ENCODE data around the gene ITPR2.

The ITPR2 gene

GRCh38 chr12:26341491-26341890, 491.5 kb downstream of the ITPR2 start:
- no peak for TF ChIP-seq PKNOX1 (IDR thresholded peaks at IDR 0.05)
- no peak for TF ChIP-seq FOXM1 (IDR thresholded peaks at IDR 0.05; ENCODE audit: borderline replicate concordance)
- TF ChIP-seq NFRKB (IDR thresholded peaks at IDR 0.05) = no peak
- TF ChIP-seq ZNF384 (IDR thresholded peaks at IDR 0.05) = no peak
- no peak for DNase-seq (ENCODE audit: extremely low spot score)
- ChIA-PET POLR2A (no interaction called here), CTCF (no interaction called here)

- TF ChIP-seq FOXM1 (IDR thresholded peaks at IDR 0.05; ENCODE audit: borderline replicate concordance) = no peak
- TF ChIP-seq TARDBP (IDR thresholded peaks at IDR 0.05) = no peak
- no peak for TF ChIP-seq HDGF (IDR thresholded peaks at IDR 0.05; ENCODE audit: borderline replicate concordance)
- no peak for TF ChIP-seq SUZ12 (IDR thresholded peaks at IDR 0.05)
- TF ChIP-seq BHLHE40 (IDR thresholded peaks at IDR 0.05; ENCODE audit: borderline replicate concordance) = no peak
- no peak for TF ChIP-seq ZNF384 (IDR thresholded peaks at IDR 0.05)
- no peak for TF ChIP-seq FOXK2 (IDR thresholded peaks at IDR 0.05)
- no peak for TF ChIP-seq LEF1 (IDR thresholded peaks at IDR 0.05; ENCODE audit: borderline replicate concordance)
- TF ChIP-seq PKNOX1 (IDR thresholded peaks at IDR 0.05) = no peak
- TF ChIP-seq CTBP1 (IDR thresholded peaks at IDR 0.05; ENCODE audit: borderline replicate concordance) = no peak
- no peak for TF ChIP-seq NFRKB (IDR thresholded peaks at IDR 0.05)
- TF ChIP-seq ARNT (IDR thresholded peaks at IDR 0.05) = no peak
- no peak for TF ChIP-seq L3MBTL2 (conservative IDR thresholded peaks at IDR 0.05)
- no peak for TF ChIP-seq ELF4 (IDR thresholded peaks at IDR 0.05)
- TF ChIP-seq FOXA1 (IDR thresholded peaks at IDR 0.05) = no peak
- TF ChIP-seq SP1 (IDR thresholded peaks at IDR 0.05) = no peak
- ChIA-PET CTCF (no interaction called here), POLR2A (no interaction called here)
- DNase-seq (ENCODE audit: extremely low spot score) = no peak
Observed at GRCh38 chr12:26340649-26341048, 492.3 kb downstream of the ITPR2 start.

- POLR2A ChIA-PET = no interaction called here
- no peak for TF ChIP-seq CTBP1 (IDR thresholded peaks at IDR 0.05; ENCODE audit: borderline replicate concordance)
- TF ChIP-seq TARDBP (IDR thresholded peaks at IDR 0.05) = no peak
- TF ChIP-seq L3MBTL2 (conservative IDR thresholded peaks at IDR 0.05) = no peak
- no peak for TF ChIP-seq NFRKB (IDR thresholded peaks at IDR 0.05)
- no peak for TF ChIP-seq LEF1 (IDR thresholded peaks at IDR 0.05; ENCODE audit: borderline replicate concordance)
- TF ChIP-seq SUZ12 (IDR thresholded peaks at IDR 0.05) = no peak
- TF ChIP-seq PKNOX1 (IDR thresholded peaks at IDR 0.05) = no peak
- no peak for TF ChIP-seq SP1 (IDR thresholded peaks at IDR 0.05)
- no peak for TF ChIP-seq ZNF384 (IDR thresholded peaks at IDR 0.05)
- no peak for TF ChIP-seq FOXA1 (IDR thresholded peaks at IDR 0.05)
- CTCF ChIA-PET = no interaction called here
- no peak for DNase-seq (ENCODE audit: extremely low spot score)
Observed at GRCh38 chr12:26339976-26340375, 493.0 kb downstream of the ITPR2 start.

DNA sequence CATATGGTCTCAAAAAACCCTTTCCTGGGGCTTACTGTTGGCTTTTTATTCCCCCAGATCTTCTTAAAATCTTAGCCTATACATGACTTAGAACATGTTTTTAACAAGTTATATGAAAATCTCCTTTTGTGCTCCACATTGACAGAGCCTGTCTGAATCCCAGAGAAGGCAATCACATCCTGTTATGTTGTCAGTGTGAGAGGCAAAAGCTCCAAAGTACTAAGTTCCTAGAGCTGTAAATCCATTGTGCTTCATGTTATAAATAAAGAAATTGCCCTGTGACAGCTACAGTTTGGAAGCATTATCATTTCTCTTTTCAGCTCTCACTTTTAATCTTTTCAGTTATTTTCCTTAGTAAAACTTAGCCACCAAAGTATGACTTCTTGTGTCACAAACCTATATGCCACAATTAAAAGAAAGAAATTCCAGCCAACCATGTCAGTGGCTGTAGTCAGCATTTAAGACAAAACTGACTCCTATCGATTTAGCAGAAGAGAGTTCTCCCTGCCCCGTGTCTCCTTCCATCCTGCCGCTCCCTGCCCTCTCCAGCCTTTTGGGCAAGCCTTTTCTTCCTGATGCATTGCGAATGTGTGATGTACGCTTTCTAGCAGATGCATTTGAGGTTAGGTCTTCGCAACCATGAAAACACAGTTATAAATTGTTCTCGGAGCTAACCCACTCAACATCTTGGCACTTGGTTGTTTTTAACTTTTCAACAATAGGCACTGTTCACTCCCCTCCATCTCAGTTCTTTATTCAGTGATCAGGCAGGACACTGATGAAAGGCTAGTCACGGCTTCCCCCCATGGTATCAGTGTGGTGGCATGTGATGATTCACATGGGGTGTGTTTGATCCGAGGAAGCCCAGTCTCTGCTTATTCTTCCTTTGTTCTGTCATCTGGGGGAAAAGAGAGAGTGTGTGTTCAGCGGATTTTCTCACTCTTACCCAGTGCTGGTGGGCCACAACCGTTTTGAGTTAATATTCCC, 494.1 kb downstream of the ITPR2 start:
- POLR2A ChIA-PET = interaction anchor here (0.6 kb wide), 1 partner anchor 216 kb away, joined by 3 read pairs; no protein-coding TSS in a partner anchor
- no peak for DNase-seq (ENCODE audit: extremely low spot score)

GRCh38 chr12:26335651-26336050, 497.3 kb downstream of the ITPR2 start:
- no peak for DNase-seq (ENCODE audit: extremely low spot score)
- CTCF ChIA-PET = interaction anchor here (0.9 kb wide), 1 partner anchor 217 kb away, joined by 3 read pairs; no protein-coding TSS in a partner anchor
- TF ChIP-seq NFRKB (IDR thresholded peaks at IDR 0.05) = no peak
- no peak for TF ChIP-seq FOXA1 (IDR thresholded peaks at IDR 0.05)
- no peak for TF ChIP-seq CTBP1 (IDR thresholded peaks at IDR 0.05; ENCODE audit: borderline replicate concordance)
- no peak for TF ChIP-seq SUZ12 (IDR thresholded peaks at IDR 0.05)
- POLR2A ChIA-PET = no interaction called here

More for the DNA sequence above, 494.1 kb downstream of the ITPR2 start:
- CTCF ChIA-PET = no interaction called here
- TF ChIP-seq SP1 (IDR thresholded peaks at IDR 0.05) = no peak
- no peak for TF ChIP-seq BHLHE40 (IDR thresholded peaks at IDR 0.05; ENCODE audit: borderline replicate concordance)
- TF ChIP-seq FOXA1 (IDR thresholded peaks at IDR 0.05) = no peak
- TF ChIP-seq FOXM1 (IDR thresholded peaks at IDR 0.05; ENCODE audit: borderline replicate concordance) = no peak

- DNase-seq (ENCODE audit: extremely low spot score) = no peak
- ChIA-PET POLR2A (no interaction called here), CTCF (interaction anchor here (0.6 kb wide), 1 partner anchor 165 kb away, joined by 3 read pairs; no protein-coding TSS in a partner anchor)
- TF ChIP-seq ARNT (IDR thresholded peaks at IDR 0.05) (no peak), ELF4 (IDR thresholded peaks at IDR 0.05) (no peak), HDGF (IDR thresholded peaks at IDR 0.05; ENCODE audit: borderline replicate concordance) (no peak), NFRKB (IDR thresholded peaks at IDR 0.05) (no peak), TARDBP (IDR thresholded peaks at IDR 0.05) (no peak), FOXK2 (IDR thresholded peaks at IDR 0.05) (no peak), PKNOX1 (IDR thresholded peaks at IDR 0.05) (no peak), CTBP1 (IDR thresholded peaks at IDR 0.05; ENCODE audit: borderline replicate concordance) (no peak), LEF1 (IDR thresholded peaks at IDR 0.05; ENCODE audit: borderline replicate concordance) (no peak), L3MBTL2 (conservative IDR thresholded peaks at IDR 0.05) (no peak)
Observed at GRCh38 chr12:26334621-26335124, 498.3 kb downstream of the ITPR2 start.
